Upper lobe of left lung (tissue), 4 donors: ENCODE measurements around the gene VAPA.

Experiments
- CTCF ChIP-seq, 6 experiments: fragments of 450-650 bp in 4 of 6; fragments of 200-600 bp in 2 of 6; sonication (generic) in 2 of 6; IDR thresholded peaks; one replicate each; pipeline ENCODE4 v1.5.1; 2016 to 2019; ENCODE audit warnings: antibody characterized with exemption in 6 of 6
- POLR2A ChIP-seq, 4 donors: fragments of 450-650 bp; IDR thresholded peaks; one replicate each; pipeline ENCODE4 v1.5.1; 2016 to 2017; ENCODE audit warnings: antibody characterized with exemption in 4 of 4, mild to moderate bottlenecking in 2 of 4
- POLR2AphosphoS5 ChIP-seq, 2 donors: sonication (generic); formaldehyde crosslinking; IDR thresholded peaks; one replicate each; pipeline ENCODE4 v1.5.1; 2017; ENCODE audit warnings: antibody characterized with exemption in 2 of 2

DNA sequence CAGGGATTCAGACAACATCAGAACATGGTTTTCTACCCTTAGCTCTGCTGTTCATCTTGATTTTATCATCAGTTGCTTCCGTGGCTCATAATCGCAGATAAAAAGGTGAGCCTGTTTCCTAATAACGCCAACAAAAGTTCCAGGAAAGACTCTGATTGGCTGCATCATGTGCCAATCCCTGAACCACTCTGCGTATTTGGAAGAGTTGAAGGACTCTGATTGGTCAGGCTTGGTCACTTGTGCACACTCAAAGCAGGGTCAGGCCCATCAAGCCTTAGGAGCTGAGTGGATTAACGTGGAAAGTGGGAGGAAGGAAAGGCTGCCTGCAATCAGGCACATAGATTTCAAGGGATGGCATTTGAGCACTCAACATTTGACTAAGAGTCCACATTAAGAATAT, 16.7 kb upstream of the VAPA start:
- TF ChIP-seq CTCF (IDR thresholded peaks at IDR 0.05) (no peak), POLR2AphosphoS5 (IDR thresholded peaks at IDR 0.05) (no peak), POLR2A (IDR thresholded peaks at IDR 0.05) (no peak)
